Measurements from ENCODE around the gene JAKMIP2.

DNA sequence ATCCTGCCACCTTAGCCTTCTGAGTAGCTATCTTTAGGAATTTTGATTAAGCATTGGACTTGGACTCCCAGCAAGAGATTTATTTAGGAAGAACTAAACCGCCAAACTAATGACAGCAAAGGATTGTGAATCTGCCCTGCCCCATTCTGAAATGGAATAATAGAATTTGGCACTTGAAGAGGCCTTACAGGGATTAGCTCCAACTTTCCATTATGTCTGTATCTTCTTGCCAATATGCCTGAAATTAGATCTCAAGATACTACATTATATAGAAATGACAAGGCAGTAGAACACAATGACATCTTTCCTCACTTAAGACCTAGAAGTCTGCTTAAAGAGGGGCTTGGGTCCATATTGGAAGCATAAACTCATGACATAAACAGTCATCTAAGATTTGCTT lies 195.7 kb downstream of the JAKMIP2 start:
- TF ChIP-seq CTCF (conservative IDR thresholded peaks at IDR 0.05) (no peak), EZH2 (IDR thresholded peaks at IDR 0.05; ENCODE audit: low read depth) (no peak)
